DOHH2 (cell line): Measurements from ENCODE around the gene LGALSL.

Experiments used
- H3F3A ChIP-seq: fragments of 200-600 bp; sonication (generic), shearing (Covaris generic); 2 replicates; pipeline ENCODE4 v1.6.0; 2016; ENCODE audit warnings: antibody characterized with exemption, mild to moderate bottlenecking; ENCODE audit not compliant: control insufficient read depth, insufficient read depth
- H3K27ac ChIP-seq: fragments of 200-600 bp; sonication (generic); 2 replicates; pipeline ENCODE4 v1.5.1; 2014; ENCODE audit warnings: low read depth, mild to moderate bottlenecking, low read length, moderate library complexity
- H3K27me3 ChIP-seq: fragments of 200-600 bp; sonication (generic); 2 replicates; pipeline ENCODE4 v1.6.1; 2014; ENCODE audit warnings: mild to moderate bottlenecking, low read length, mixed read lengths; ENCODE audit not compliant: control insufficient read depth
- H3K36me3 ChIP-seq: fragments of 200-600 bp; sonication (generic); 2 replicates; pipeline ENCODE4 v1.6.1; 2014; ENCODE audit warnings: mild to moderate bottlenecking, low read length, moderate library complexity, mixed read lengths; ENCODE audit not compliant: control insufficient read depth
- H3K4me1 ChIP-seq: fragments of 200-600 bp; sonication (generic); 2 replicates; pipeline ENCODE4 v1.6.1; 2014; ENCODE audit warnings: mild to moderate bottlenecking, low read length, mixed read lengths; ENCODE audit not compliant: control insufficient read depth
- H3K4me2 ChIP-seq: fragments of 200-600 bp; sonication (generic); 2 replicates; pipeline ENCODE4 v1.6.0; 2014; ENCODE audit warnings: mild to moderate bottlenecking, low read length, moderate library complexity
- H3K4me3 ChIP-seq: fragments of 200-600 bp; sonication (generic); 2 replicates; pipeline ENCODE4 v1.5.1; 2014; ENCODE audit warnings: mild to moderate bottlenecking, low read length, mixed read lengths
- H3K79me2 ChIP-seq: fragments of 200-600 bp; sonication (generic); 2 replicates; pipeline ENCODE4 v1.6.1; 2014; ENCODE audit warnings: mild to moderate bottlenecking, low read length, mixed read lengths; ENCODE audit not compliant: control insufficient read depth
- H3K9me2 ChIP-seq: fragments of 200-600 bp; sonication (generic); replicated peaks from 2 replicates; pipeline ENCODE4 v1.6.1; 2014; ENCODE audit warnings: mild to moderate bottlenecking, low read length, mixed read lengths; ENCODE audit not compliant: control insufficient read depth
- H3K9me3 ChIP-seq: fragments of 200-600 bp; sonication (generic); 2 replicates; pipeline ENCODE4 v1.6.1; 2014; ENCODE audit warnings: antibody characterized with exemption, low read length, mixed read lengths; ENCODE audit not compliant: control insufficient read depth, insufficient read depth
- H4K20me1 ChIP-seq: fragments of 200-600 bp; sonication (generic); 2 replicates; pipeline ENCODE4 v1.6.0; 2014; ENCODE audit warnings: low read depth, mild to moderate bottlenecking, antibody characterized with exemption, low read length, moderate library complexity; ENCODE audit not compliant: control insufficient read depth, insufficient read depth
- CTCF ChIP-seq: fragments of 200-600 bp; sonication (generic); IDR thresholded peaks from one replicate; pipeline ENCODE4 v1.5.1; 2014; ENCODE audit warnings: antibody characterized with exemption, mild to moderate bottlenecking, low read depth, low read length; ENCODE audit not compliant: poor library complexity, severe bottlenecking
- EZH2phosphoT487 ChIP-seq: fragments of 200-600 bp; sonication (generic); IDR thresholded peaks from 2 replicates; pipeline ENCODE4 v1.6.1; 2017; ENCODE audit warnings: borderline replicate concordance, mild to moderate bottlenecking, antibody characterized with exemption, low read length, moderate library complexity, mixed read lengths

LGALSL gene

GRCh38 chr2:64469261-64469660 lies 15.3 kb downstream of the LGALSL start:
- H3K4me1 ChIP-seq: peaks cover 5% of the 10 kb centered on the region
- H3K4me3 ChIP-seq: no peak overlapping the region
- no peaks in the 10 kb centered on the region for H3K27me3 ChIP-seq
- no peaks in the 10 kb centered on the region for H3K79me2 ChIP-seq
- no peaks in the 10 kb centered on the region for H3F3A ChIP-seq
- TF ChIP-seq CTCF (no peak), EZH2phosphoT487 (no peak)
- no peaks in the 10 kb centered on the region for H3K36me3 ChIP-seq
- H3K4me2 ChIP-seq: no peak overlapping the region
- H4K20me1 ChIP-seq: no peaks in the 10 kb centered on the region
- no peaks in the 10 kb centered on the region for H3K9me3 ChIP-seq
- no peak overlapping the region for H3K27ac ChIP-seq
- no peaks in the 10 kb centered on the region for H3K9me2 ChIP-seq

- no peaks in the 10 kb centered on the region for H3K9me3 ChIP-seq
- H3K9me2 ChIP-seq: no peaks in the 10 kb centered on the region
- TF ChIP-seq EZH2phosphoT487: no peak
- no peak for TF ChIP-seq CTCF
- peaks cover 10% of the 10 kb centered on the region for H3K4me1 ChIP-seq
- H3K27ac ChIP-seq: no peak overlapping the region
- H3K4me2 ChIP-seq: no peak overlapping the region
- no peak overlapping the region for H3K4me3 ChIP-seq
- no peaks in the 10 kb centered on the region for H3F3A ChIP-seq
- H3K27me3 ChIP-seq: no peaks in the 10 kb centered on the region
- no peaks in the 10 kb centered on the region for H3K36me3 ChIP-seq
- H4K20me1 ChIP-seq: no peaks in the 10 kb centered on the region
- no peaks in the 10 kb centered on the region for H3K79me2 ChIP-seq
Measured at GRCh38 chr2:64470071-64470470, 16.1 kb downstream of the LGALSL start.

GRCh38 chr2:64470766-64471295 lies 16.9 kb downstream of the LGALSL start:
- Histone ChIP-seq H3K27ac (no peak overlapping the region), H3K79me2 (no peaks in the 10 kb centered on the region), H3K4me2 (no peak overlapping the region), H3K27me3 (no peaks in the 10 kb centered on the region), H3K36me3 (no peaks in the 10 kb centered on the region), H3K9me3 (no peaks in the 10 kb centered on the region), H3K9me2 (no peaks in the 10 kb centered on the region), H3K4me1 (peaks cover 10% of the 10 kb centered on the region), H3F3A (no peaks in the 10 kb centered on the region), H3K4me3 (no peak overlapping the region), H4K20me1 (no peaks in the 10 kb centered on the region)
- TF ChIP-seq EZH2phosphoT487 (no peak), CTCF (no peak)
